OCI-LY1 (cell line): Measurements from ENCODE around the gene TRMT44.
A peak's percentile ranks its signal among the peaks of the same experiment; 100 is the strongest.

Experiments
- CTCF ChIP-seq: fragments of 200-600 bp; sonication (generic), shearing (Covaris generic); IDR thresholded peaks from 2 replicates; pipeline ENCODE4 v1.5.1; 2017; ENCODE audit warnings: mild to moderate bottlenecking, antibody characterized with exemption, low read length, moderate library complexity, mixed read lengths
- EZH2 ChIP-seq: fragments of 200-600 bp; sonication (generic), shearing (Covaris generic); IDR thresholded peaks from 2 replicates; pipeline ENCODE4 v1.8.0; 2017; ENCODE audit warnings: borderline replicate concordance, mixed run types, mild to moderate bottlenecking, antibody characterized with exemption, low read length, moderate library complexity, mixed read lengths

DNA sequence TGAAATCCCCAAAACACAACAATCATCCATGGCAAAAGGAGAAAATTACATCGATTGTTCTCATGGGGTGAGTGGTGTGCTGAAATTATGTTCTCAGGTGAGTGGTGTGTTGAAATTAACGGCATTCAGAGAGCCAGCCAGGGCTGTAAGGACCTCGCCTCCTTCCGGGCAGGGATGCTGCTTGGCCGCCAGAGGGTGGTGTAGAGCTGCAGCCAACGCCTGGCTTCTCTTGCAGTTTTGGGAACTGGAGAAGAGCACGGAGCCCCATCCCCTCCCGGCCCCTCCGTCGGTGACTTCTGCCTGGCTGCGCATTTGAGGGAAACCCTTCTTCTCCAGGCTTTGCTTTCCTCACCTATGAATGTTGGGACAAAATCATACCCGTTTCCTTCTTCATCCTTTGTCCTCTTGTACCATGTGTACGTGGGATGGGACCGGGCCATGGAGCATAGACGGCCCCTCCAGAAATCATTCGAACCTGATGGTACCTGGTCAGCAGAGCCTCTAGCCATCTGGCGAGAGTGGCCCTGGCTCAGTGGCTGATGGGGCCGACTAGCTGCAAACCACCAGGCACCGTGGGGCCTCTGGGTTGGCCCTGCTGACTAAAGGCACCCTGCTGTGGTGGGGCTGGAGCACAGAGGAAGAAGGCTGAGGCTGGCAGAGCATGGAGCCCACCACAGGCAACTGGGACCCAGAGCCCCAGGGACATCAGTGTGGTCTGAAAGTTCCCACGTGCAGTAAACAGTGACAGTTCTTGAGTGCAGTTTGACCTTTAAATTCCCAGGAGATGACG lies 28.4 kb downstream of the TRMT44 start:
- TF ChIP-seq CTCF: peak; percentile 73
- no peak for TF ChIP-seq EZH2
